ENCODE data around the gene LRMDA. TPM values are rescaled to one million over a fixed set of nuclear protein-coding genes. Genes with fewer than 3 reads are reported as not detected.
A peak's percentile ranks its signal among the peaks of the same experiment; 100 is the strongest.

Gene LRMDA
- total RNA-seq, 1 donor from 2014 or later, result not detected

GRCh38 chr10:76213876-76214275 lies 782.5 kb downstream of the LRMDA start:
- no peaks in the 10 kb centered on the region for H3K27me3 Mint-ChIP-seq
- H3K36me3 Mint-ChIP-seq (ENCODE audit: low read depth), result no peaks in the 10 kb centered on the region
- H3K27ac Mint-ChIP-seq, result no peak overlapping the region
- H3K9me3 Mint-ChIP-seq, result no peaks in the 10 kb centered on the region
- H3K4me1 Mint-ChIP-seq, result no peaks in the 10 kb centered on the region
- H3K4me3 Mint-ChIP-seq, result no peak overlapping the region
- DNase-seq, result no peak
- intact Hi-C loops (cut with micrococcal nuclease), result no loop called here

- H3K4me3 Mint-ChIP-seq, result no peak overlapping the region
- intact Hi-C loops (cut with micrococcal nuclease), result no loop called here
- H3K9me3 Mint-ChIP-seq, result no peaks in the 10 kb centered on the region
- no peak for DNase-seq
- H3K36me3 Mint-ChIP-seq (ENCODE audit: low read depth), result no peaks in the 10 kb centered on the region
- no peak overlapping the region for H3K27ac Mint-ChIP-seq
- no peaks in the 10 kb centered on the region for H3K4me1 Mint-ChIP-seq
- H3K27me3 Mint-ChIP-seq, result no peaks in the 10 kb centered on the region
Measured at GRCh38 chr10:76218035-76218434, 786.6 kb downstream of the LRMDA start.

- H3K27me3 Mint-ChIP-seq, result no peaks in the 10 kb centered on the region
- H3K4me1 Mint-ChIP-seq, result no peaks in the 10 kb centered on the region
- no peak for DNase-seq
- H3K4me3 Mint-ChIP-seq, result no peak overlapping the region
- no peaks in the 10 kb centered on the region for H3K9me3 Mint-ChIP-seq
- H3K36me3 Mint-ChIP-seq (ENCODE audit: low read depth), result no peaks in the 10 kb centered on the region
- intact Hi-C loops (cut with micrococcal nuclease), result no loop called here
- H3K27ac Mint-ChIP-seq, result no peak overlapping the region
Measured at GRCh38 chr10:76229341-76229740, 797.9 kb downstream of the LRMDA start.

GRCh38 chr10:76230921-76231285 lies 799.5 kb downstream of the LRMDA start:
- DNase-seq, result no peak
- H3K4me1 Mint-ChIP-seq, result no peaks in the 10 kb centered on the region
- no peaks in the 10 kb centered on the region for H3K9me3 Mint-ChIP-seq
- H3K4me3 Mint-ChIP-seq, result no peak overlapping the region
- H3K27me3 Mint-ChIP-seq, result no peaks in the 10 kb centered on the region
- no peaks in the 10 kb centered on the region for H3K36me3 Mint-ChIP-seq (ENCODE audit: low read depth)
- H3K27ac Mint-ChIP-seq, result no peak overlapping the region
- intact Hi-C loops (cut with micrococcal nuclease), result no loop called here

GRCh38 chr10:76231286-76231934 lies 800.0 kb downstream of the LRMDA start:
- Mint-ChIP-seq H3K27ac (no peak overlapping the region), H3K9me3 (no peaks in the 10 kb centered on the region), H3K4me3 (no peak overlapping the region), H3K4me1 (no peaks in the 10 kb centered on the region), H3K36me3 (ENCODE audit: low read depth) (no peaks in the 10 kb centered on the region), H3K27me3 (no peaks in the 10 kb centered on the region)
- no peak for DNase-seq
- intact Hi-C loops (cut with micrococcal nuclease), result no loop called here

- no peaks in the 10 kb centered on the region for H3K9me3 Mint-ChIP-seq
- H3K4me1 Mint-ChIP-seq, result no peaks in the 10 kb centered on the region
- no peak overlapping the region for H3K27ac Mint-ChIP-seq
- DNase-seq, result no peak
- H3K36me3 Mint-ChIP-seq (ENCODE audit: low read depth), result no peaks in the 10 kb centered on the region
- H3K27me3 Mint-ChIP-seq, result no peaks in the 10 kb centered on the region
- intact Hi-C loops (cut with micrococcal nuclease), result no loop called here
- H3K4me3 Mint-ChIP-seq, result no peak overlapping the region
Measured at GRCh38 chr10:76234499-76235226, 803.2 kb downstream of the LRMDA start.

- DNase-seq, result no peak
- no peaks in the 10 kb centered on the region for H3K9me3 Mint-ChIP-seq
- no peaks in the 10 kb centered on the region for H3K27me3 Mint-ChIP-seq
- H3K4me1 Mint-ChIP-seq, result no peaks in the 10 kb centered on the region
- H3K27ac Mint-ChIP-seq, result no peak overlapping the region
- intact Hi-C loops (cut with micrococcal nuclease), result no loop called here
- H3K36me3 Mint-ChIP-seq (ENCODE audit: low read depth), result no peaks in the 10 kb centered on the region
- H3K4me3 Mint-ChIP-seq, result no peak overlapping the region
Measured at GRCh38 chr10:76236356-76236755, 804.9 kb downstream of the LRMDA start.

- Mint-ChIP-seq H3K27ac (no peak overlapping the region), H3K4me3 (no peak overlapping the region), H3K36me3 (ENCODE audit: low read depth) (no peaks in the 10 kb centered on the region), H3K27me3 (no peaks in the 10 kb centered on the region), H3K4me1 (no peaks in the 10 kb centered on the region), H3K9me3 (no peaks in the 10 kb centered on the region)
- intact Hi-C loops (cut with micrococcal nuclease), result no loop called here
- peak; percentile 20 for DNase-seq
Measured at GRCh38 chr10:76242956-76243355, 811.5 kb downstream of the LRMDA start.

- intact Hi-C loops (cut with micrococcal nuclease), result no loop called here
- Mint-ChIP-seq H3K4me1 (no peaks in the 10 kb centered on the region), H3K27ac (no peak overlapping the region)
Measured at GRCh38 chr10:76244061-76244686, 812.8 kb downstream of the LRMDA start.

GRCh38 chr10:76245951-76246495 lies 814.6 kb downstream of the LRMDA start:
- H3K27me3 Mint-ChIP-seq, result no peaks in the 10 kb centered on the region
- intact Hi-C loops (cut with micrococcal nuclease), result no loop called here
- H3K4me3 Mint-ChIP-seq, result no peak overlapping the region
- no peaks in the 10 kb centered on the region for H3K36me3 Mint-ChIP-seq (ENCODE audit: low read depth)
- H3K9me3 Mint-ChIP-seq, result no peaks in the 10 kb centered on the region
- H3K27ac Mint-ChIP-seq, result no peak overlapping the region
- DNase-seq, result peak; percentile 22
- no peaks in the 10 kb centered on the region for H3K4me1 Mint-ChIP-seq

More at GRCh38 chr10:76244061-76244686, 812.8 kb downstream of the LRMDA start:
- Mint-ChIP-seq H3K27me3 (no peaks in the 10 kb centered on the region), H3K4me3 (no peak overlapping the region), H3K36me3 (ENCODE audit: low read depth) (no peaks in the 10 kb centered on the region), H3K9me3 (no peaks in the 10 kb centered on the region)
- no peak for DNase-seq

GRCh38 chr10:76248649-76249200 lies 817.3 kb downstream of the LRMDA start:
- H3K36me3 Mint-ChIP-seq (ENCODE audit: low read depth), result no peaks in the 10 kb centered on the region
- no peak overlapping the region for H3K27ac Mint-ChIP-seq
- no peak for DNase-seq
- H3K9me3 Mint-ChIP-seq, result no peaks in the 10 kb centered on the region
- no peak overlapping the region for H3K4me3 Mint-ChIP-seq
- H3K4me1 Mint-ChIP-seq, result no peaks in the 10 kb centered on the region
- intact Hi-C loops (cut with micrococcal nuclease), result no loop called here
- no peaks in the 10 kb centered on the region for H3K27me3 Mint-ChIP-seq

- Mint-ChIP-seq H3K27me3 (no peaks in the 10 kb centered on the region), H3K36me3 (ENCODE audit: low read depth) (no peaks in the 10 kb centered on the region), H3K4me1 (no peaks in the 10 kb centered on the region), H3K27ac (no peak overlapping the region), H3K4me3 (no peak overlapping the region), H3K9me3 (no peaks in the 10 kb centered on the region)
- intact Hi-C loops (cut with micrococcal nuclease), result no loop called here
- DNase-seq, result no peak
Measured at GRCh38 chr10:76251841-76252671, 820.6 kb downstream of the LRMDA start.

GRCh38 chr10:76252733-76253132 lies 821.3 kb downstream of the LRMDA start:
- H3K4me1 Mint-ChIP-seq, result no peaks in the 10 kb centered on the region
- no peak overlapping the region for H3K4me3 Mint-ChIP-seq
- intact Hi-C loops (cut with micrococcal nuclease), result no loop called here
- H3K27ac Mint-ChIP-seq, result no peak overlapping the region
- H3K9me3 Mint-ChIP-seq, result no peaks in the 10 kb centered on the region
- no peaks in the 10 kb centered on the region for H3K27me3 Mint-ChIP-seq
- DNase-seq, result no peak
- H3K36me3 Mint-ChIP-seq (ENCODE audit: low read depth), result no peaks in the 10 kb centered on the region
